Measurements from ENCODE around the gene TEX55. TPM values are rescaled to one million over a fixed set of nuclear protein-coding genes. Genes with fewer than 3 reads are reported as not detected.
"Not testable (repeated sequence)": the region's sequence is repeated elsewhere in the genome, so short reads cannot be mapped to it uniquely, and the experiment has no call there.

The TEX55 gene
- total RNA-seq, 1 donor from 2014 or later, result not detected

DNA sequence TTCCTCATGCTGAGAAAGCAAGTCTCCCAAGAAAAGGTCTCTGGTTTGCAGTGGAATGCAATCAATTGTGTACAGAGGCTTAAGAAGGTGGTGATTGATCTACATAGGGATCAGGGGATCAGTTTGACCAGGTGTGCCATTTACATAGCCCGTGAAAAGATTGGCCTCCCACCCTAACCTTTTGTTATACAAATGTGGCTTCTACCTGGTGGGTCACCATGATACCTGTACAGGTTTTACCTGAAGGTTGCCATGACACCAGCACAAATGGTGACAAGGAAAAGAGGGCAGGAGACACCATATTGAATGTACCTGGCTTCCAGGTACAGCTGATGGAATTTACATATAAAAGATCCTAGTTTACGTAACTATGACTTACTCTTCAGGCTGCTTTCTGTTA lies 25.5 kb upstream of the TEX55 start:
- Histone ChIP-seq H3K27me3 (ENCODE audit: control insufficient read depth, insufficient read depth, low read length) (no peaks in the 10 kb centered on the region), H3K36me3 (ENCODE audit: control insufficient read depth, insufficient read depth, low read length) (no peaks in the 10 kb centered on the region), H3K4me3 (ENCODE audit: low read depth, low read length) (no peak overlapping the region)
- DNase-seq (ENCODE audit: low read depth), result no peak
- TF ChIP-seq, protein P1, sequence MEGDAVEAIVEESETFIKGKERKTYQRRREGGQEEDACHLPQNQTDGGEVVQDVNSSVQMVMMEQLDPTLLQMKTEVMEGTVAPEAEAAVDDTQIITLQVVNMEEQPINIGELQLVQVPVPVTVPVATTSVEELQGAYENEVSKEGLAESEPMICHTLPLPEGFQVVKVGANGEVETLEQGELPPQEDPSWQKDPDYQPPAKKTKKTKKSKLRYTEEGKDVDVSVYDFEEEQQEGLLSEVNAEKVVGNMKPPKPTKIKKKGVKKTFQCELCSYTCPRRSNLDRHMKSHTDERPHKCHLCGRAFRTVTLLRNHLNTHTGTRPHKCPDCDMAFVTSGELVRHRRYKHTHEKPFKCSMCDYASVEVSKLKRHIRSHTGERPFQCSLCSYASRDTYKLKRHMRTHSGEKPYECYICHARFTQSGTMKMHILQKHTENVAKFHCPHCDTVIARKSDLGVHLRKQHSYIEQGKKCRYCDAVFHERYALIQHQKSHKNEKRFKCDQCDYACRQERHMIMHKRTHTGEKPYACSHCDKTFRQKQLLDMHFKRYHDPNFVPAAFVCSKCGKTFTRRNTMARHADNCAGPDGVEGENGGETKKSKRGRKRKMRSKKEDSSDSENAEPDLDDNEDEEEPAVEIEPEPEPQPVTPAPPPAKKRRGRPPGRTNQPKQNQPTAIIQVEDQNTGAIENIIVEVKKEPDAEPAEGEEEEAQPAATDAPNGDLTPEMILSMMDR (IDR thresholded peaks at IDR 0.05; ENCODE audit: insufficient read depth, low read length, poor library complexity, severe bottlenecking), result no peak

DNA sequence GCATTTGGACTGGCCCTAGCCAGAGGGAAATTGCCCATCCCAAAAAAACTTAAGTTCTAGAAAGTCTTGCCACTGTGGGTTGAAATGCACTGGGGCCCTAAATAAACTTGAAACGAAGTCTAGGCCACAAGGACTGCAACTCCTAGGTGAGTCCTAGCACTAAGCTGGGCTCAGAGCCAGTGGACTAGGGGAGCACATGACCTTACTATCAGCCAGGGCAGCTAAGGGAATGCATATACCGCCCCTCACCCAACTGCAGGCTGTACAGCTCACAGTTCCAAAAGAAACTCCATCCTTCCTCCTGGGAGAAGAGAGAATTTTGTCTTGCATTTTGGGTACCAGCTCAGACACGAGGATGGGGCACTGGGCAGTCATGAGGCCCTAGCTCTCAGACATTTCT lies 23.6 kb upstream of the TEX55 start:
- Histone ChIP-seq H3K4me3 (ENCODE audit: low read depth, low read length) (no peak overlapping the region), H3K36me3 (ENCODE audit: control insufficient read depth, insufficient read depth, low read length) (no peaks in the 10 kb centered on the region), H3K27me3 (ENCODE audit: control insufficient read depth, insufficient read depth, low read length) (no peaks in the 10 kb centered on the region)
- TF ChIP-seq, protein P1 (IDR thresholded peaks at IDR 0.05; ENCODE audit: insufficient read depth, low read length, poor library complexity, severe bottlenecking), result no peak
- DNase-seq (ENCODE audit: low read depth), result no peak

DNA sequence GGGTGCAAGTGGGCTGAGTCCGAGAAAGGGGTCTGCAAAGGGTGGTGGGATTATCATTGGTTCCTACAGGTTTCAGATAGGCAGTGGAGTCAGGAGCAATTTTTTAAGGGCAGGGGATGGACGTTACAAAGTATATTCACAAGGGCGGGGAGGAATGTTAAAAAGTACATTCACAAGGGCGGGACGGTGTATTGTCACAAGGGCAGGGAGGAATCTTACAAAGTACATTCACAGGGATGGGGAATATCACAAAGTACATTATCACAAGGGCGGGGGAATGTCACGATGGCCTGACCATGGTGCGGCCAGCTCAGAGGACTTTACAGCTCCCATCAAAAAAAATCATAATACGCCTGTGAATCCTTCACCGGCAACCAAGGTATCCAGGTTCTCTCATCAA lies 20.6 kb upstream of the TEX55 start:
- Histone ChIP-seq H3K27me3 (ENCODE audit: control insufficient read depth, insufficient read depth, low read length) (no peaks in the 10 kb centered on the region), H3K36me3 (ENCODE audit: control insufficient read depth, insufficient read depth, low read length) (no peaks in the 10 kb centered on the region), H3K4me3 (ENCODE audit: low read depth, low read length) (no peak overlapping the region)
- no peak for DNase-seq (ENCODE audit: low read depth)
- TF ChIP-seq, protein P1 (IDR thresholded peaks at IDR 0.05; ENCODE audit: insufficient read depth, low read length, poor library complexity, severe bottlenecking), result no peak

DNA sequence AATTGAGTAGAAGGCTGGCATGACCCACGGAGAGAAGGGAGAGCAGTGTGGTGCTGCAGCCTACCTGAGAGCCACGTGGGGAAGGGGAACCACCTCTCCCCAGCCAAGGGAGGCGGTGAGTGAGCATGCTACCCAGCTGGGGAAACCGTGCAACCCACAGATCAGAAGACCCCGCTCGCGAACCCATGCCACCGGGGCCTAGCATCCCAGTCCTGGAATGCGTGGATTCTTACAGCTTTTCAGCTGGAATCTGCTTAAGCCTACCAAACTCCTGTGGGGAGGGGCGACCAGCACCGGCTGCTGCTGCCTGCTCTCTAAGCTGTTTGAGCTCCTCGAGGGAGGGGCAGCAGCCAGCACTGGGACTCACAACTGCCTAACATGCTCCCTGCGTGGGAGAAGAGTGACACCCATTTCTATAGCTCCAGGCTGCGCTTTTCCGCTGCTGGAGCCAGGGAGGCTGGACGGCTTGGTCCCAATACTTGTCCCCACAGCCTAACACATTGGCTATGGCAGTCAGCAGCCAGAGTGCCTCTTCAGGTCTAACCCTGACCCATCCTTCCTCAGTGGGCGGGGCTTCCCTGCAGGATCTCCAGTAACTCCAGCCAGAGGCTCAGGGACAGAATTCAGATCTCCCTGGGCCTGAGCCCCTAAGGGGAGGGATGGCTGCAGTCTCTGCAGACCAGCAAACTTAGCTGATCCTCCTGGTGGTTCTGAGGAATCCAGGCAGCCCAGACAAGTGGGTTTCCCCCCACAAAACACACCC lies 20.0 kb upstream of the TEX55 start:
- no peak for DNase-seq (ENCODE audit: low read depth)
- Histone ChIP-seq H3K36me3 (ENCODE audit: control insufficient read depth, insufficient read depth, low read length) (no peaks in the 10 kb centered on the region), H3K27me3 (ENCODE audit: control insufficient read depth, insufficient read depth, low read length) (no peaks in the 10 kb centered on the region), H3K4me3 (ENCODE audit: low read depth, low read length) (no peak overlapping the region)
- TF ChIP-seq, protein P1 (IDR thresholded peaks at IDR 0.05; ENCODE audit: insufficient read depth, low read length, poor library complexity, severe bottlenecking), result no peak

DNA sequence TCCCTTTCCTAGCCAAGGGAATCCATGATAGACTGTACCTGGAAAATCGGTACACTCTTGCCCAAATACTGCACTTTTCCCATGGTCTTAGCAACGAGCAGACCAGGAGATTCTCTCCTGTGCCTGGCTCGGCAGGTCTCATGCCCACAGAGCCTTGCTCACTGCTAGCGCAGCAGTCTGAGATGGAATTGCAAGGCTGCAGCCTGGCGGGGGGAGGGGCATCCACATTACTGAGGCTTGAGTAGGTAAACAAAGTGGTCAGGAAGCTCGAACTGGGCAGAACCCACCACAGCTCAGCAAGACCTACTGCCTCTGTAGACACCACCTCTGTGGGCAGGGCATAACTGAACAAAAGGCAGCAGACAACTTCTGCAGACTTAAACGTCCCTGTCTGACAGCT lies 15.7 kb upstream of the TEX55 start:
- H3K27me3 ChIP-seq (ENCODE audit: control insufficient read depth, insufficient read depth, low read length); H3K4me3 ChIP-seq (ENCODE audit: low read depth, low read length); DNase-seq (ENCODE audit: low read depth); H3K36me3 ChIP-seq (ENCODE audit: control insufficient read depth, insufficient read depth, low read length): not testable (repeated sequence)

DNA sequence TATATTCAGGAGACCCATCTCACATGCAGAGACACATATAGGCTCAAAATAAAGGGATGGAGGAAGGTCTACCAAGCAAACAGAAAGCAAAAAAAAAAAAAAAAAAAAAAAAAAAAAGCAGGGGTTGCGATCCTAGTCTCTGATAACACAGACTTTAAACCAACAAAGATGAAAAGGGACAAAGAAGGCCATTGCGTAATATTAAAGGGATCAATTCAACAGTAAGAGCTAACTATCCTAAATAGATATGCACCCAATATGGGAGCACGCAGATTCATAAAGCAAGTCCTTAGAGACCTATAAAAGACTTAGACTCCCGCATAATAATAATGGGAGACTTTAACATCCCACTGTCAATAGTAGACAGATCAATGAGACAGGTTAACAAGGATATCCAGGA lies 13.7 kb upstream of the TEX55 start:
- H3K4me3 ChIP-seq (ENCODE audit: low read depth, low read length); H3K27me3 ChIP-seq (ENCODE audit: control insufficient read depth, insufficient read depth, low read length); DNase-seq (ENCODE audit: low read depth); H3K36me3 ChIP-seq (ENCODE audit: control insufficient read depth, insufficient read depth, low read length): not testable (repeated sequence)

DNA sequence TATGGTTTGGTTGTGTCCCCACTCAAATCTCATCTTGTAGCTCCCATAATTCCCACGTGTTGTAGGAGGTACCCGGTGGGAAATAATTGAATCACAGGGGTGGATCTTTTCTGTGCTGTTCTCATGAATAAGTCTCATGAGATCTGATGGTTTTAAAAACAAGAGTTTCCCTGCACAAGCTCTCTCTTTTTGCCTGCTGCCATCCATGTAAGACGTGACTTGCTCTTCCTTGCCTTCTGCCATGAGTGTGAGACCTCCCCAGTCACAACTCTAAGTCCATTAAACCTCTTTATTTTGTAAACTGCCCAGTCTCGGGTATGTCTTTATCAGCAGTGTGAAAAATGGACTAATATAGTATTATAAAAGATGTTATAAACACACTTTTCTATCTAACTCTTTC lies 6.6 kb upstream of the TEX55 start:
- H3K27me3 ChIP-seq (ENCODE audit: control insufficient read depth, insufficient read depth, low read length); H3K36me3 ChIP-seq (ENCODE audit: control insufficient read depth, insufficient read depth, low read length); DNase-seq (ENCODE audit: low read depth); H3K4me3 ChIP-seq (ENCODE audit: low read depth, low read length): not testable (repeated sequence)
